Activated effector memory CD4-positive, alpha-beta T cell treated with Interleukin-2 at 50 U/mL for 16 hours (primary cell): ENCODE data around the gene PDAP1.
A peak's percentile ranks its signal among the peaks of the same experiment; 100 is the strongest.
"Not testable (repeated sequence)": the region's sequence is repeated elsewhere in the genome, so short reads cannot be mapped to it uniquely, and the experiment has no call there.

Experiments
- DNase-seq: peaks from one replicate; pipeline ENCODE4 v3.0.0-alpha.2; 2020

The PDAP1 gene, protein sequence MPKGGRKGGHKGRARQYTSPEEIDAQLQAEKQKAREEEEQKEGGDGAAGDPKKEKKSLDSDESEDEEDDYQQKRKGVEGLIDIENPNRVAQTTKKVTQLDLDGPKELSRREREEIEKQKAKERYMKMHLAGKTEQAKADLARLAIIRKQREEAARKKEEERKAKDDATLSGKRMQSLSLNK

DNA sequence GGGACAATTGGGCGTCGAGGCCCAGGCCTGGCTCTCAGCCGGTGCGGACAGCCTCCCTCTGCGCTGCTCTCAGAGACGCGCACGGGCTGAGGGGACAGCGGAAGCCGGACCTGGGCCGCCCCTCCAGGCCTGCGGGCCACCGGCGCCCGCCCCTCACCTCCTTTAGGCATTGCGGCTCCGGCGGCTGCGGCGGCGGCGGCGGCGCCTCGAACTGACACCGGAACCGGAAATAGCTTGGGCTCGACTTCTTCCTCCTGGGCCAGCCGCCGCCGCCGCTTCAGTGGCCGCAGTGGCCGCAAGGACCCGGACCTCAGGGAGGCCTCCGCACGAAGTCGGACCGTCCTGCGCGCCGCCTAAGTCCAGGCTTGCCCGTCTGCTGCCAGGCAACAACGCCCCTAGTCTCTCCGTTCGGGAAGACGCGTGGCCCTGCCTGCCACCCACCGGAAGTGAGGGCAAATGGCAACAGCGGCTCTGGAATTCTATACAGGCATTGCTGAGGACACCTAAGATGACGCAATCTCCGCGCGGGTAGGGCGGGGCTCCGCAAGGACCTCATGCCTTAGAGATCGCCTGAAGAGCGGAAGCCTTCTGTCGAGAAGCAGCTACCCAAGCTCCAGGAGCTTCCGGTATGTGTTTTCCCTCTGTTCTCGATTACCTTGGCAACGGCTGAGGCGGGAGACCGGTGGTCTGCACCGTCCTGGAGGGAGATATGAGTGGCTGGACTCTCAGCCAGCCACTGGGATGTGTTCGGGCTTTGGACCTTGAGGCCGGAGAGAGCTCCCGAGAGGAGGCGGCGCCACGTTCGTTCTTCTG lies at the start of gene PDAP1, which contains the start of gene BUD31:
PDAP1 (minus strand) TSS at position 219 of the 813 bp plus-strand sequence; CDS start at position 170, 49 bp downstream.
BUD31 (plus strand) TSS at position 591 of the 813 bp plus-strand sequence. CDS start 2,124 bp downstream, outside the sequence.
- DNase-seq, result peak; percentile 96

DNA sequence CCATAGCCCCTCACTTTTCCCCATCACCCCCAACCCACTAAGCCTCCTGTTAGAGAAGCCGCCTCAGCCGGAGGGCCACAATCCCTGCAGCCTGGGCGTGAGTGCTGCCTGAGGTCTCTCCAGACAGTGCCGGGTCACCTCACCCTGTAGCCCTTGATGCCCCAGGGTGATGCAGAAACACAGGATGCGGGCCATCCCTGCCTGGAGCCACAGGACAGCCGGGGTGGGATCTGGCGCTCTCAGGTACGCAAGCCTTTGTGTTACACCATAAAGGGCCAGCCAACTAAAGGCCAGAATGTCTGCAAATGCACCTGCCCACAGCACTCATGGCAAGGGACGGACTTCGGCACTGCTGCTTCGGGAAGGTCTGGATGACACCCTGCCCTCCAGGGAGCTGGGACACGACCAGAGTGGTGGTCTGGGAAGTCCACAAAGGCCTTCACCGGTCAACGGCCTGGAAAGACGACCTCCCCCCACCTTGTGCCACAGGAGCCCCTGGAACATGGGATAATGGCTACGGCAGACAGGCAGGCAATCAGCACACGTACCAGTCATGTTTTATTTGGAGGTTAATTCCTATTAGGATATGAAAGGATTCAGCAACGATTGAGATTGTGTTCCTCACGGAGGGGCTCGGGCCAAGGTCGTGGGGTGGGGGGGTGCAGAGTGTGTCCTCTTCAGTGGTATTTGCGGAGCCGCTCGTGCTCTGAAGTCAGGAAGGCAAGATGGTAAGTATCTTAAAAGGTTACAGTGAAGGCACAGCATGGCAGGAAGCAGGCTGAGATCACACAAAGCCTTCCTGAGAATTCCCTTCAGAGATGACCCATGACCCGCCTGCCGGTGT lies 49.5 kb upstream of the PDAP1 start:
- no peak for DNase-seq

DNA sequence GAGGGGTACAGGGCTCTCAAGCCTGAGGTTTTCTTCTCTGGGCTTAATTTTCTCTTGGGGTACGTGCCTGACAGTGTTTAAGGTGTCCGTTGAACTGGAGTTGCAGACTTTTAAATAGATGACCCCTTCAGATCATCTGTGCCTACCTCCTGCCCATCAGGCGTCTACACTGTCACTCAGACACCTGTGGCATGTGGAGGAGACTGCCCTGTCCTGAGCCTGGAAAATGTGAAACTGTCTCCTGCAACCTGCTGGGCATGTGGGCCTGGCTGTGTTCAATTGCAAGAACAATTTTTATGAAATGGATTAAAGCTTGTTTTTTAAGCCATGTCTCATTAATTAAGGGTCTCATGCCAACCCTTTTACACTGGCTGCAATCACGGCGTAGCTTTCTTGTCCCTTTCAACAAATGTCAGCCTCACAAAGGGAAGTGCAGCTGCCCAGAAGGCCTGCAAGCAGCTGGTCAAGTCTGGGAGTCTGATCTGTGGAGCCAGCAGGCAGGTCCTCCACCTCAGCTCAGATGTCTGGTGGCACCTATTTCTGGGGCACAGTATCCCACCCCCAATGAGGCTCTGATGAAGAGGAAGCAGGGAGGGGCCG lies 48.8 kb upstream of the PDAP1 start:
- DNase-seq, result no peak

DNA sequence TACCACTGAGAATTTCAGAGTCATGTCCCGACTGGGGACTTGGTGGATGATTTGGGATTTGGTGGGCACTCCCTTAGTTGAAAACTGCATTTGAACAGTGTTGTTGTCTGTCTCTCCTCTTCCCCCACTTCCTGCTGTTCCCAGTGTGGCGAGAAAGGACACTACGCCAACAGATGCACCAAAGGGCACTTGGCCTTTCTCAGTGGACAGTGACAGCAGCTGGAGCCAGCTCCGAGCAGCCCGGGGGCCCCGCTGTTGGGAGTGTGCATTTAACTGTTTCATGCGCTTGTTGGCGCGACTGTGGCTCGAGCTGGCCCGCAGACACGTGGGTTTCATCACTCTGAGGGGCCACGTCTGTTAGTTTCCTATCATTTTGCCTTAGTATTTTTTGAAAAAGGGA lies 47.9 kb upstream of the PDAP1 start:
- DNase-seq, result no peak

DNA sequence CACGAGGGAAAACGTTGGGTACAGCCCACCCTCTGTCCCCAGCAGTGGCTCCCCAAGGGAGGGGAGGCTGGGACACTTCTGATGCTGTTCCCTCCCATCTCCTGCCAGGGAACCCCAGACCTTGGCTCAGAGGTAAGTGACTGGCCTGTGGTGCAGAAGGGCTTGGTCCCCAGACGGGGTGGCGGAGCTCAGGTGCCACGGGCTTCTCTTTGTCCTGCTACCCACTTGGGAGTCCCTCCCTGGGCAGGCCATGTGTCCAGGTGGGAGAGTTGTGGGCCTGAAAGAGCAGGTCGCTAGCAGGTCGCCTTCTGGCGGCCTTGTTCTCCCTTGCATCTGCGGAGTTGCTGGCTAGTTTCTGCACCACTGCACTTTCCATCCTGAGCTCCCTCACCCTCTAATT lies 47.5 kb upstream of the PDAP1 start:
- no peak for DNase-seq

DNA sequence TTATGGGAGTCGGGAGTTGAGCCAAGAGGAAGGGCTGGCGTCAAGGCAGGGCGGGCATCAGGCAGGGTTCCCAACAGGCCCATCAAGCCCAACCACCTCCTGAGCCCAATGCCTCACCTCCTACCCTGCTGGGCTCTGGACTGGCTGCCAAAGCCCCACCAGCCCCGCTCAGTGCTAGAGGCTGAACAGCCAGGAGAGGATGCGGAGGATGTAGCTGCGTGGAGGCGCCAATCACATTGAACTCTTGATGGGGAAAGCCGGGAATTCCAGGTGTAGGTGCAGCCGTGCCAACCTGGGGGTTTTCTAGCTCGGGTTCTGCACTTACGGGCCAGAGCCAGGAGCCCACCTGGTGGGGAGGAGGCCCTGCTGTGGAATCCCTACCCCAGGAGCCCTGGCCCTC lies 44.7 kb upstream of the PDAP1 start:
- no peak for DNase-seq

DNA sequence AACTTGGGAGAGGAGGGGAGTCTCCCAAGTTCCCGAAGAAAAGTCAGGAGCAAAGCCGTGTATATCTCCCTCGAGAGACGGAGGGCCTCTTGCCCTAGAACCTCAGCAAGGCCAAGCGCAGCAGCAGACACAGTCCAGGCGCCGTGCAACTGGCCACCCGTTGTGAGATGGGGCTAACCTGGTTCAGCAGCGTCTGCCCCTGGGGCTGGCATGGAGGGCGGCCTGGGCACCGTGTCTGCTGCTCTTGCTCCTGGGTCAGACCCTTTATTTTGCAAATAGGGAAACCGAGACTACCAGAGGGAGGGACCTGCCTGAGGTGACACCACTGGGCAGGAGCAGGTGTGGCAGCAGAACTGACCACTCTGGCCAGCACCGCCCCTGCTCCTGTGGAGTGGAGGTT lies 44.1 kb upstream of the PDAP1 start:
- no peak for DNase-seq

DNA sequence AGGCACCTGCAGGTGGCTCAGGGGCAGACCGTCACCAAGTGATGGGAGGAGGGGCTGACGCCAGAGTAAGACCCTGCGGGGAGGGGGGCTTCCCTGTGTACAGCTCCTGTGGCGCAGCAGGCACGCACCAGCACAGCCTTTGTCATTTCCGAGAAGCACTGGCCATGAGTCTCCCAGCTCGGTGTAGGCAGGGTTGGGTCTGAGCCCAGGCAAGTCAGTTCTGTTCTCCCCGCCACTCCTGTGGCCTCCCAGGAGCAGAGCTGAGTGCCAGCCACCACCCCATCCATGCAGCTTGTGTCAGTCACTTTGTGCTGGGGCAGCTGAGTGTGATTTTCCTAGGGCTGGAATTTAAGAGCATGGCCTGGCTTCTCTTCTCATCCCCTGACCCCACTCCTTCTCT lies 43.5 kb upstream of the PDAP1 start:
- no peak for DNase-seq

DNA sequence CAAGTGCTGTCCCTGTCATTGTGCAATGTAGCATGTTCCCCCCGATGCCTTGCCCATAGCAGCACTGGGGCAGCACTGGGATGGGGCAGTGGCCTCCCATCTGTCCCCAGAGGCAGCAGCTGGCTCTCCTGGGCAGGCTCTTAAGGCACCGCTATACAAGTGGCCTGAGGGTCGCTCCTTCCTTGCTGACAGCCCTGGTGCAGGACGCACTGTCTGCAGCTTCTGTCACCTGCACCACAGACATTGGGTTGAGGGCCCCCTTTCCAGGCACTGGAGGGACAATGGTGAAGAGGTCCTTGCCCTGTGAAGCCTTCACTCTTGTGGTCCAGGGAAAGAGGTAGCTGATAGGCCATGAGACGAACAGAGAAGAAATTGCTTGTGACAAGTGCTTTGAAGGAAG lies 40.9 kb upstream of the PDAP1 start:
- no peak for DNase-seq

DNA sequence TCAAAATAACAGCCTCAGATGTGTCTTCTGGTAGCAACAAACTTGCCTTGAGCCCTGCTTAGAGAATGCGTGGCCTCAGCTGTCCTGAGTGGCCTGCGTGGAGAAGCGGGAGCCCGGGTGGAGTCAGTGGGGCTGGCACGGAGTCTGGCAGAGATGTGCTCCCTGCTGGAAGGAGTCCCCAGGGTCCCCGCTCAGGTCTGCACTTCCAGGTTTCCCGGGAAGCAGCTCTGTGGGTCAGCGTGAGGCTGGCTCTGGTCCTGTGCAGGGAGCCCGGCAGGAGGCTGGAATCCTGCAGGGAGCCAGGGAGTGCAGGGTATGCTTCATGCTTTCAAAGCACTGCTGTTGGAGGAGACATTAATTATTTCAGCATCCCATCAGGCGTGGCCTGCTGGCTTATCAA lies 40.5 kb upstream of the PDAP1 start:
- DNase-seq, result no peak

DNA sequence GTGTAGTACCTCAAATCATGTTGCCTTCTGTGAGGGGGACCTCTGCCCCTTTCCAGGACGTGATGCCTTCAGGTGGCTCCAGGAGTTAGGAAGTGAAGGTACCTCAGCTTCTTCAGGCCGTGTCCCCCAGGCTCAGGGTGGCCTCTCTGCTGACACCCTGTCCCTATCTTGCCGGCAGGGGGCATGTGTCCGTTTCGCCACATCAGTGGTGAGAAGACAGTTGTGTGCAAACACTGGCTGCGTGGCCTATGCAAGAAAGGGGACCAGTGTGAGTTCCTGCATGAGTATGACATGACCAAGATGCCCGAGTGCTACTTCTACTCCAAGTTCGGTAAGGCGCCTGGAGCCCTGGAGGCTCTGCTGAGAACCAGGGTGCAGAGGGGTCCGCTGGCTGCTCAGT lies 39.5 kb upstream of the PDAP1 start:
- no peak for DNase-seq

DNA sequence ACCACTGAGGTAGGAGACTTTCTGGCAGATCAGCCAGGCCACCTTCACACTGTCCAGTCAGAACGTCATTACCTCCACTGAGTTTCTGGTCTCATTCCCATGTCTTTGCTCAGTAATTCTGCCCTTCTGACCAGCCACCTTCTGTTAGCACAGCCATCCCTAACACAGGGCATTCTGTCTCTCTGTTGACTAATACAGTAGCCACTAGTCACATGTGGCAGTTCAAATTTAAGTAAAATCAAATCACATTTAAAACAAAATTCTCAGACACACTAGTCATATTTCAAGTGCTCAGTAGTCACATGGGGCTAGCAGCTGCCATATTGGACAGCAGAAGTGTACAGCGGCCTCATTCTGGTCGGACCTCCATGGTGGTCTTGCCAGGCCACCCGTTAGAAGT lies 37.7 kb upstream of the PDAP1 start:
- no peak for DNase-seq

DNA sequence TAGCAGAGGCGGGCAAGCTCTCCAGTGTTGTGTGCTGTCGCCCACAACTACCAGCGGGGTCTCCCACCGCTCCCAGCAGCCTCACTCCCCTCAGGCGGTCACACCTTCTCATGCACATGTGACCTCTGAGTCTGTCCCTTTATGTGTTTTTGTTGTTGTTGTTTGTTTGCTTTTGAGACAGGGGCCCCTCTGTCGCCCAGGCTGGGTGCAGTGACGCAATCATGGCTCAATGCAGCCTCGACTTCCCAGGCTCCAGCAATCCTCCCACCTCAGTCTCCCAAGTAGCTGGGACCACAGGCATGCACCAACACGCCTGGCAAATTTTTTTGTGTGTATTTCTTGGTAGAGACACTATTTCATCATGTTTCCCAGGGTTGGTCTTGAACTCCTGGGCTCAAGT lies 31.8 kb upstream of the PDAP1 start:
- DNase-seq, result no peak

DNA sequence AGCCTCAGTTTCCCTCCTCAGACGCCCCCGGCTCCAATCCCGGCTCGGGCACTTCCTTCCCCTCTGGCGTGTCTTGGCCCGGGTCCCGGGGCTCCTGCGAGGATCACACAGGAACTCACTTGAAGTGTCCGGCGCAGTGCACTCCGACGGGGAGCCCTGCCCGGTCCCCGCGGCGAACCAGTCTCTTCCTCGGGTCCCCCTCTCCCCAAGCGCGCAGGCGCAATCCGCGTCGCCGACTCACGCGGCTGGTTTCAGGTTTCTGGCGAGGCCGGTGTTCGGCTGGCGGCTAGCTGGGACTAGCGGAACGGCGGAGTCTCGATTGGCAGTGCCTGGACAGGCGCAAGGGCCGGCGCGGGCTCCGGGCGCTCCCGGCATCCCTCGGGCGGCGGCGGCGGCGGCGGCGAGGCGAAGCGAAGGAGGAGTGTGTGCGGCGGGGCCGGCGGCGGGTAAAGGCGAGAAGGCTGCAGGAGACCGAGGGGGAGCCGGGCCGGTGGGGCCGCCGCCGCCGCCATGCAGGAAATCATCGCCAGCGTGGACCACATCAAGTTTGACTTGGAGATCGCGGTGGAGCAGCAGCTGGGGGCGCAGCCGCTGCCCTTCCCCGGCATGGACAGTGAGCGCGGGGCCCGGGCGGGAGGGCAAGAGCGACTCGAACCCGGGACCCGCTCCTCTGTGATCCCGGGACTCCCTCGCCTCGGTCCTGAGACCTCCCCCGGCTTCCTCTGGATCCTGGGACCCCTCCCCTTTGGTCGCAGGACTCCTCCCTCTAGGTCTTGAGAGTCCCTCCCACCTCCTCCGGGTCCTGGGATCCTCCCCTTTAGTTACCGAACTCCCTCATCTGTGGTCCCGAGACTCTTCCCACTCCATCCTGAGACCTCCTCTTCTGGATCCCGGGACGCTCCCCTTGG lies 30.4 kb upstream of the PDAP1 start, which contains the start of the genes CPSF4 and PTCD1:
CPSF4 (plus strand) TSS at position 371 of the 908 bp plus-strand sequence; CDS start at position 511, 140 bp downstream.
PTCD1 (minus strand) TSS at position 226 of the 908 bp plus-strand sequence. CDS start 3,556 bp downstream, outside the sequence.
- peak; percentile 82 for DNase-seq

DNA sequence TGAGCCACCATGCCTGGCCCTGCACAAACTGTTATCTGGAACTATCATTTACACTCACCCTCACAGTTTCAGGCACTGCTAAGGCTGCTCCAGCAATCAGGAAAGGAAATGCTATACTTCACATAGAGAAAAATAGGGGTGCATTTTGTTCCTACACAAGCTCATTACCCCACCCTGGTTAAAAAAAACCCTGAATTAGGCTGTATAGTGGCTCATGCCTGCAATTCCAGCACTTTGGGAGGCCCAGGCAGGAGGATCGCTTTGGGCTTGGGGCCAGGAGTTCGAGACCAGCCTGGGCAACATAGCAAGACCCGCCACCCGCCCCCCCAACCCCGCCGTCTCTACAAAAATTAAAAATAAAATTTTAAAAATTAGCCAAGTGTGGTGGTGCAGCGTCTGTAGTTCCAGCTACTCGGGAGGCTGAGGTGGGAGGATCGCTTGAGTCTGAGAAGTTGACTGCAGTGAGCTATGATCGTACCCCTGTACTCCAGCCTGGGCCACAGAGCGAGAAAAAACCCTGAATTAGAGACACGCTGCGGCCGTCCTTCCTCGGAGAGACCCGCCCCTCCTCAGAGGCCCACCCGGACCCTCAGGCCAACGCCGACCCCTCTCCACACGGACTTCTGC lies 29.7 kb upstream of the PDAP1 start:
- DNase-seq, result no peak

DNA sequence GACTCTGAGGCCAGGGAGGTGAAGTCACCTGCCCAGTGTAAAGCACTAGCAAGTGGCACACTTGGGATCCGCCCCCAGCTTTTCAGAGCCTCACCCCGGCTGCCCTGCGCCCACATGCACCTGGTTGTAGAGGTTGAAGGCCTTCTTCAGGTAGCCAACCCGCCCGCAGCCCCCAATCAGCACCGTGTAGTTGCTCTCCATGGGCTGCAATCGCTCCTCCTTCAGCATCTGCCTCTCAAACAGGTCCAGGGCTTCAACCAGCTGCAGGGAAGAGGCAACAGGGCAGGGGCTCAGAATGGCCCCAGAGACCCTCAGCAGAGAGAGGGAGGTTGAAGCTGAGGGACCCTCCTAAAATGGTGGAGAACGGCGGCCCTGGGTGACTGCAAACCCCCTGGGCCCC lies 24.8 kb upstream of the PDAP1 start:
- DNase-seq, result no peak

DNA sequence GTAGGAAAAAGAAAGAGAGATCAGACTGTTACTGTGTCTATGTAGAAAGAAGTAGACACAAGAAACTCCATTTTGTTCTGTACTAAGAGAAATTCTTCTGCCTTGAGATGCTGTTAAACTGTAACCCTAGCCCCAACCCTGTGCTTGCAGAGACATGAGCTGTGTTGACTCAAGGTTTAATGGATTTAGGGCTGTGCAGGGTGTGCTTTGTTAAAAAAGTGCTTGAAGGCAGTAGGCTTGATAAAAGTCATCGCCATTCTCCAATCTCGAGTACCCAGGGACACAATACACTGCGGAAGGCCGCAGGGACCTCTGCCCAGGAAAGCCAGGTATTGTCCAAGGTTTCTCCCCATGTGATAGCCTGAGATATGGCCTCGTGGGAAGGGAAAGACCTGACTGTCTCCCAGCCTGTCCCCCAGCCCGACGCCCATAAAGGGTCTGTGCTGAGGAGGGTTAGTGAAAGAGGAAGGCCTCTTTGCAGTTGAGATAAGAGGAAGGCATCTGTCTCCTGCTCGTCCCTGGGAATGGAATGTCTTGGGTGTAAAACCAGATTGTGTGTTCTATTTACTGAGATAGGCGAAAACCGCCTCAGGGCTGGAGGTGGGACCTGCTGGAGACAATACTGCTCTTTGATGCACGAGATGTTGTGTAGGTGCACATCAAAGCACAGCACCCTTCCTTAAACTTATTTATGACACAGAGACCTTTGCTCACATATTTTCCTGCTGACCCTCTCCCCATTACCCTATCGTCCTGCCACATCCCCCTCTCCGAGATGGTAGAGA lies 23.6 kb upstream of the PDAP1 start:
- DNase-seq, result not testable (repeated sequence)

DNA sequence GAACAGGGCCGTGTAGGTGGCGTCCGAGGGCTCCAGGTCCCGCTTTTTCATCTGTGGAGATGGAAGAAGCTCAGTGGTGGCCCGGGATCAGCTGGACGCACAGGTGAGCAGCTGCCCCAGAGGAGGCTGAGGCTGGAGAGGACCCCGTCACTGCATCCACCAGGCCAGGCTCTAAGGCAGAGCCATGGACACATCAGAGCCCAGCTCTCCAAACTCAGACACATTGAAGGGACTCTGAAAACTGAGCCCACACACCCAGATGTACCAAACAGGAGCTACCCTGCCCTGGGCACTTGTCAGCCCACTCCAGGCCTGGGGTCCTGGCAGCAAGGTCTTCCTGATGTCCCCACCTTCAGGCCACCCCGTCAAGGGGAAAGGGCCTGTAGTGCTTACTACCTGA lies 21.4 kb upstream of the PDAP1 start:
- no peak for DNase-seq

DNA sequence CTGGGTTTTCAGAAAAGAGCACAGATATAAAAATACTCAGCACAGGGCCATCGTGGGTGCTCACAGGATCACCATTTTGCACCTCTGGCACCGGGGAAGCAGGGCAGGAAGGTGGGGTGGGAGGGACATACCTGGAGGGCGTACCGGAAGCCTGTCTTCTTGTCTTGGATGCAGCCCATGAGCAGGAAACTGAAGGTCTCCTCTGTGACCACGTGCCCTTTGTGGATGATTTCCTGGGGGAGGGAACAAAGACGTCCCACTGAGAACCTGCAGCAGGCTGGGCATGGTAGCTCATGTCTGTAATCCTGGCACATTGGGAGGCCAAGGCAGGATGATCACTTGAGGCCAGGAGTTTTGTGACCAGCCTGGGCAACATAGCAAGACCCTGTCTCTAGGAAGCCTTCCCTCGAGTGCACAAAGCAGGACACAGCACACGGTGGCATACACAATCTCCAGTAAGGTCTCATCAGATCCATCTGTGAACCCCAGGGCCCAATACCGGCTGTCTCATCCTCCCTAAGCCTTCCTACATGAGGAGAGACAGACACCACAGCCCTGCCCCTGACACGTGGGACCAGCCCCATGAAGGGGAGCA lies 20.7 kb upstream of the PDAP1 start:
- no peak for DNase-seq
